CD14-positive monocyte (primary cell): ENCODE data around the gene CDH8. TPM values are rescaled to one million over a fixed set of nuclear protein-coding genes. Genes with fewer than 3 reads are reported as not detected.

Experiments used
- DNase-seq, 3 donors: peaks; one replicate each; pipeline ENCODE4 v3.0.0-alpha.2; 2011 to 2022
- H2AFZ ChIP-seq: 2 replicates; pipeline ENCODE4 v1.6.0; 2012; ENCODE audit warnings: mild to moderate bottlenecking, low read depth, low read length, inconsistent platforms; ENCODE audit not compliant: insufficient read depth, poor library complexity, severe bottlenecking
- H3K27ac ChIP-seq, 2 donors: 1 replicate in 1 of 2; 2 replicates in 1 of 2; pipeline ENCODE4 v1.5.1; 2012 to 2013; ENCODE audit warnings: low read length in 2 of 2, control low read depth in 1 of 2, inconsistent platforms in 1 of 2, low read depth in 1 of 2, mild to moderate bottlenecking in 1 of 2
- H3K27me3 ChIP-seq, 2 donors: one replicate each; pipeline versions ENCODE4 v1.6.0 to v1.6.1; 2011 to 2013; ENCODE audit warnings: low read length in 2 of 2; ENCODE audit not compliant: control insufficient read depth in 2 of 2, insufficient read depth in 2 of 2
- H3K36me3 ChIP-seq, 2 donors: replicated peaks in 1 of 2; 1 replicate in 1 of 2; 2 replicates in 1 of 2; pipeline versions ENCODE4 v1.5.1 to v1.6.1; 2012 to 2013; ENCODE audit warnings: low read length in 2 of 2, control low read depth in 1 of 2, inconsistent platforms in 1 of 2, mild to moderate bottlenecking in 1 of 2; ENCODE audit not compliant: insufficient read depth in 2 of 2, control insufficient read depth in 1 of 2
- H3K4me1 ChIP-seq, 2 donors: 1 replicate in 1 of 2; 2 replicates in 1 of 2; pipeline versions ENCODE4 v1.5.1 to v1.6.1; 2012 to 2013; ENCODE audit warnings: low read length in 2 of 2, control low read depth in 1 of 2, inconsistent platforms in 1 of 2, mild to moderate bottlenecking in 1 of 2, moderate library complexity in 1 of 2; ENCODE audit not compliant: insufficient read depth in 2 of 2, control insufficient read depth in 1 of 2
- H3K4me2 ChIP-seq: replicated peaks from 2 replicates; pipeline ENCODE3; 2012; ENCODE audit warnings: low read length, moderate library complexity, mild to moderate bottlenecking; ENCODE audit not compliant: poor library complexity, severe bottlenecking; ENCODE audit errors: extremely low read depth
- H3K4me3 ChIP-seq, 3 experiments: fragments of 200-600 bp in 1 of 3; sonication (generic) in 1 of 3; replicated peaks in 1 of 3; 1 replicate in 2 of 3; 2 replicates in 1 of 3; pipeline ENCODE4 v1.5.1; 2011 to 2013; ENCODE audit warnings: low read length in 3 of 3, mild to moderate bottlenecking in 3 of 3, control low read depth in 2 of 3, low read depth in 2 of 3, inconsistent platforms in 1 of 3, moderate library complexity in 1 of 3
- H3K79me2 ChIP-seq: 2 replicates; pipeline ENCODE4 v1.6.0; 2012; ENCODE audit warnings: mild to moderate bottlenecking, control low read depth, inconsistent platforms, low read length, moderate library complexity; ENCODE audit not compliant: insufficient read depth
- H3K9ac ChIP-seq: 2 replicates; pipeline ENCODE4 v1.6.0; 2017; ENCODE audit warnings: low read length, mild to moderate bottlenecking; ENCODE audit not compliant: insufficient read depth, poor library complexity, severe bottlenecking
- H3K9me3 ChIP-seq, 2 donors: replicated peaks in 1 of 2; 1 replicate in 1 of 2; 2 replicates in 1 of 2; pipeline versions ENCODE4 v1.5.1 to v1.6.1; 2012 to 2013; ENCODE audit warnings: low read length in 2 of 2, control low read depth in 1 of 2; ENCODE audit not compliant: control insufficient read depth in 1 of 2, insufficient read depth in 1 of 2
- H4K20me1 ChIP-seq: 2 replicates; pipeline ENCODE4 v1.6.0; 2012; ENCODE audit warnings: mild to moderate bottlenecking, low read length, control low read depth, moderate library complexity; ENCODE audit not compliant: insufficient read depth
- H3K27ac Mint-ChIP-seq, 7 donors: one replicate each; pipeline ENCODE4 v1.8.0; 2020; ENCODE audit warnings: mild to moderate bottlenecking in 7 of 7, mixed read lengths in 7 of 7, moderate library complexity in 6 of 7, inconsistent platforms in 2 of 7
- H3K27me3 Mint-ChIP-seq, 3 donors: one replicate each; pipeline ENCODE4 v1.8.0; 2021 to 2022; ENCODE audit warnings: low read depth in 3 of 3, mild to moderate bottlenecking in 3 of 3, mixed read lengths in 3 of 3, moderate library complexity in 3 of 3, inconsistent platforms in 1 of 3
- H3K36me3 Mint-ChIP-seq, 2 donors: one replicate each; pipeline ENCODE4 v1.8.0; 2020; ENCODE audit warnings: mixed read lengths in 2 of 2, inconsistent platforms in 1 of 2, mild to moderate bottlenecking in 1 of 2
- H3K4me1 Mint-ChIP-seq: one replicate; pipeline ENCODE4 v1.8.0; 2020; ENCODE audit warnings: mild to moderate bottlenecking, mixed read lengths
- H3K4me3 Mint-ChIP-seq, 2 donors: one replicate each; pipeline ENCODE4 v1.8.0; 2020; ENCODE audit warnings: mild to moderate bottlenecking in 2 of 2, mixed read lengths in 2 of 2, moderate library complexity in 1 of 2
- H3K9me3 Mint-ChIP-seq, 7 donors: one replicate each; pipeline ENCODE4 v1.8.0; 2020 to 2022; ENCODE audit warnings: mixed read lengths in 7 of 7, mild to moderate bottlenecking in 6 of 7, moderate library complexity in 6 of 7, inconsistent platforms in 2 of 7
- CTCF ChIP-seq: fragments of 200-600 bp; IDR thresholded peaks from one replicate; pipeline ENCODE4 v1.8.0; 2022; ENCODE audit warnings: antibody characterized with exemption, mild to moderate bottlenecking
- WGBS: methylation state at CpG from one replicate; pipeline ENCODE4 v1.1.5; 2013; ENCODE audit warnings: missing lambda C conversion rate; ENCODE audit not compliant: insufficient coverage; 5-methylcytosine and 5-hydroxymethylcytosine counted together
- intact Hi-C, 2 donors: fragments of 100-400 bp; cut with micrococcal nuclease; formaldehyde crosslinking; loops; one replicate each; pipeline versions ENCODE4 v1.15.0 to v1.15.1; 2023
- polyA plus RNA-seq, 3 donors: library from polyadenylated mRNA; depleted of rRNA in 1 of 3; unstranded in 2 of 3; stranded (reverse) in 1 of 3; fragments of 300-500 nt in 2 of 3; fragments of >200 nt in 1 of 3; fragmentation: Illumina TruSeq in 2 of 3; gene quantifications; 1 replicate in 2 of 3; 2 replicates in 1 of 3; pipeline ENCODE4 v1.2.3, GENCODE V29; 2012 to 2021

The CDH8 gene
- polyA plus RNA-seq, 3 donors = not detected

- Histone ChIP-seq H3K9ac (no peak overlapping the region), H3K27ac (no peak overlapping the region), H3K4me2 (no peak overlapping the region), H3K27me3 (no peaks in the 10 kb centered on the region), H3K4me3 (no peak overlapping the region), H3K9me3 (no peaks in the 10 kb centered on the region), H3K79me2 (no peaks in the 10 kb centered on the region), H2AFZ (no peak overlapping the region), H3K4me1 (peaks cover 8 to 10% of the 10 kb centered on the region in 2 donors), H4K20me1 (no peaks in the 10 kb centered on the region), H3K36me3 (no peaks in the 10 kb centered on the region)
- Mint-ChIP-seq H3K4me1 (peaks cover 18% of the 10 kb centered on the region), H3K27me3 (peaks cover 0 to 2% (median 0%) of the 10 kb centered on the region in 3 donors), H3K27ac (no peak overlapping the region), H3K36me3 (no peaks in the 10 kb centered on the region), H3K9me3 (peaks cover 0 to 6% (median 0%) of the 10 kb centered on the region in 7 donors), H3K4me3 (no peak overlapping the region)
- DNase-seq = no peak
- TF ChIP-seq CTCF = no peak
- WGBS = no CpG with 5 or more reads among the region's 2 CpGs
- intact Hi-C loops = no loop called here
Observed at GRCh38 chr16:61890386-61890785, 145.9 kb downstream of the CDH8 start.

DNA sequence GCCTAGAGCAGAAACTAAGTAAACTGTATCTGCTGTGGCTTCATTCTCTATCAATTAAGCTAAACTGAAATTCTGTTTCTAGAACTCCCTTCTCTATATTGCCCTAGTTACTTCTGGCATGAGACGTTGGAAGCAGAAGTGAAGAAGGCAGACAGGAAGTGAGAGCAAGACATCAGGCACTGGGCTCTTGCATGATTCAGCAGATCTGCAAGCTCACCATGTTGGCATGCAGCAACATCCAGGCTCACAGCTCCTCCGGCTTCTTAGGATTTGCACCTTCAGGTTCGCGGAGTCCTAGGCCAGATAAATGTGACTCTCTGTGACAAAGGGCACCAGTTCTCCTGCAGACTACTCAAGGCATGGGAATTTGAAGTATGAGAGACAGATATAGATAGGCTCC is 148.3 kb downstream of the CDH8 start:
- TF ChIP-seq CTCF = no peak
- no peaks in the 10 kb centered on the region for H4K20me1 ChIP-seq
- Mint-ChIP-seq H3K4me3 (peak overlapping the region in 1 of 2 donors; percentile 54), H3K27ac (peak overlapping the region in 2 of 7 donors; percentile 47 to 61), H3K27me3 (peaks cover 0 to 2% (median 0%) of the 10 kb centered on the region in 3 donors), H3K4me1 (peaks cover 18% of the 10 kb centered on the region), H3K36me3 (no peaks in the 10 kb centered on the region), H3K9me3 (peaks cover 0 to 9% (median 0%) of the 10 kb centered on the region in 7 donors)
- H3K79me2 ChIP-seq = no peaks in the 10 kb centered on the region
- no peak overlapping the region for H3K9ac ChIP-seq
- H3K4me1 ChIP-seq = peaks cover 8 to 10% of the 10 kb centered on the region in 2 donors
- intact Hi-C loops = no loop called here
- no peaks in the 10 kb centered on the region for H3K27me3 ChIP-seq
- WGBS = 10% methylated on average over 4 of the region's 4 CpGs
- H3K4me3 ChIP-seq = peak overlapping the region in 1 of 3 experiments; percentile 22
- H3K4me2 ChIP-seq = peak overlapping the region; percentile 21
- H3K36me3 ChIP-seq = no peaks in the 10 kb centered on the region
- peak overlapping the region; percentile 39 for H2AFZ ChIP-seq
- peak; percentile 38 to 73 (median 50) for DNase-seq
- no peak overlapping the region for H3K27ac ChIP-seq
- no peaks in the 10 kb centered on the region for H3K9me3 ChIP-seq
